ENCODE measurements around the gene LDLR. TPM values are rescaled to one million over a fixed set of nuclear protein-coding genes. Genes with fewer than 3 reads are reported as not detected.
A peak's percentile ranks its signal among the peaks of the same experiment; 100 is the strongest.

The LDLR gene
- total RNA-seq, 1 donor = 326 TPM

DNA sequence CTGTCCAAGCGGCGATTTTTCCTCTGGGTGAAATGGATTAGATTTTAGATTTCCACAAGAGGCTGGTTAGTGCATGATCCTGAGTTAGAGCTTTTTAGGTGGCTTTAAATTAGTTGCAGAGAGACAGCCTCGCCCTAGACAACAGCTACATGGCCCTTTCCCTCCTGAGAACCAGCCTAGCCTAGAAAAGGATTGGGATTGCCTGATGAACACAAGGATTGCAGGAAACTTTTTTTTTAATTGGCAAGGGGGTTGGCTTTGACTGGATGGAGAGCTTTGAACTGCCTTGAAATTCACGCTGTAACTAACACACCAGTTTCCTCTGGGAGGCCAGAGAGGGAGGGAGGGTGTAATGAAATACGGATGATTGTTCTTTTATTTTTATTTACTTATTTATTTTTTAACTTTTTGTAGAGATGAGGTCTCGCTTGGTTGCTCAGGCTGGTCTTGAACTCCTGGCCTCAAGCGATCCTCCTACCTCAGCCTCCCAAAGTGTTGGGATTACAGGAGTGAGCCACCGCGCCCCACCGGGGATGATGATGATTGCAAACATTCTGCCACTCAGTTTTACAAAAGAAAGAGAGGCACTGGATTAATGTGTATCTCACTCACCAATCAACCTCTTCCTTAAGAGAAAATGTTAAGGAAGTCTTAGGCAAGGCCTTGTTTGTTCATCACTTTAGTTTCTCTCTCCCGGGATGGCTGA is 1.9 kb downstream of the LDLR start:
- no peak overlapping the region for H2AFZ ChIP-seq (ENCODE audit: low read length)
- H3K9me3 ChIP-seq (ENCODE audit: low read depth, low read length) = no peaks in the 10 kb centered on the region
- H3K27ac ChIP-seq (ENCODE audit: low read depth, low read length) = peak overlapping the region; percentile 97
- peak overlapping the region; percentile 88 for H3K4me3 ChIP-seq (ENCODE audit: insufficient read depth, low read length)
- TF ChIP-seq, protein P1, sequence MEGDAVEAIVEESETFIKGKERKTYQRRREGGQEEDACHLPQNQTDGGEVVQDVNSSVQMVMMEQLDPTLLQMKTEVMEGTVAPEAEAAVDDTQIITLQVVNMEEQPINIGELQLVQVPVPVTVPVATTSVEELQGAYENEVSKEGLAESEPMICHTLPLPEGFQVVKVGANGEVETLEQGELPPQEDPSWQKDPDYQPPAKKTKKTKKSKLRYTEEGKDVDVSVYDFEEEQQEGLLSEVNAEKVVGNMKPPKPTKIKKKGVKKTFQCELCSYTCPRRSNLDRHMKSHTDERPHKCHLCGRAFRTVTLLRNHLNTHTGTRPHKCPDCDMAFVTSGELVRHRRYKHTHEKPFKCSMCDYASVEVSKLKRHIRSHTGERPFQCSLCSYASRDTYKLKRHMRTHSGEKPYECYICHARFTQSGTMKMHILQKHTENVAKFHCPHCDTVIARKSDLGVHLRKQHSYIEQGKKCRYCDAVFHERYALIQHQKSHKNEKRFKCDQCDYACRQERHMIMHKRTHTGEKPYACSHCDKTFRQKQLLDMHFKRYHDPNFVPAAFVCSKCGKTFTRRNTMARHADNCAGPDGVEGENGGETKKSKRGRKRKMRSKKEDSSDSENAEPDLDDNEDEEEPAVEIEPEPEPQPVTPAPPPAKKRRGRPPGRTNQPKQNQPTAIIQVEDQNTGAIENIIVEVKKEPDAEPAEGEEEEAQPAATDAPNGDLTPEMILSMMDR (IDR thresholded peaks at IDR 0.05; ENCODE audit: extremely low read depth, low read depth, low read length) = no peak
- H3K36me3 ChIP-seq (ENCODE audit: insufficient read depth, low read length) = peaks cover 21% of the 10 kb centered on the region
- DNase-seq (ENCODE audit: insufficient read length, low spot score, missing footprints) = no peak
- H3K79me2 ChIP-seq (ENCODE audit: insufficient read depth, low read length) = peaks cover 47% of the 10 kb centered on the region
- peaks cover 51% of the 10 kb centered on the region for H3K4me1 ChIP-seq (ENCODE audit: insufficient read depth, low read length)
- H4K20me1 ChIP-seq (ENCODE audit: insufficient read depth, low read length) = peaks cover 16% of the 10 kb centered on the region
- H3K27me3 ChIP-seq (ENCODE audit: insufficient read depth, low read length) = no peaks in the 10 kb centered on the region
- peak overlapping the region; percentile 88 for H3K4me2 ChIP-seq (ENCODE audit: insufficient read depth, low read length)

DNA sequence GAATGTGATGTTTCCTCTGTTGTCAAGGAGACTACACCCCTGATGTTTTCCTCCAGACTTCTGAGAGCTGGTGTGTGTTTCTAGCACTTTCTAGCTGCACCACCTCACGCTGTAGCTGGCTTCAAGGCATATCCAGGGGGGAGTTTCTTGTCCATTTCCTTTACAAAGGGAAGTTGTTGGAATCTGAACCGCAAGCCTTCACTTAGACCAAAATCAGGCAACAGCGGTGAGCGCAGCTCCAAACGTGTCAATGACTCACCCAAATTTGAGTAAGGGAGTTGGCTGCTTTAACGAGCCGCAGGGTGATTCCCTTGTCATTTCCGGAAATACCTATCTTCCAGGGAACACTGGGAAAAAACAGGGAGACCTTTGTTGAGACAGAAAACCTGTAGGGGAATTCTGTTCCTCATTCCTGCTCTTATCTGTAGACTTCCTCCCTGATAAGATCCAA is 2.5 kb downstream of the LDLR start:
- TF ChIP-seq, protein P1 (IDR thresholded peaks at IDR 0.05; ENCODE audit: extremely low read depth, low read depth, low read length) = no peak
- peaks cover 21% of the 10 kb centered on the region for H3K36me3 ChIP-seq (ENCODE audit: insufficient read depth, low read length)
- H3K4me3 ChIP-seq (ENCODE audit: insufficient read depth, low read length) = peak overlapping the region; percentile 88
- H3K79me2 ChIP-seq (ENCODE audit: insufficient read depth, low read length) = peaks cover 47% of the 10 kb centered on the region
- no peaks in the 10 kb centered on the region for H3K9me3 ChIP-seq (ENCODE audit: low read depth, low read length)
- peak overlapping the region; percentile 88 for H3K4me2 ChIP-seq (ENCODE audit: insufficient read depth, low read length)
- peaks cover 57% of the 10 kb centered on the region for H3K4me1 ChIP-seq (ENCODE audit: insufficient read depth, low read length)
- H3K27me3 ChIP-seq (ENCODE audit: insufficient read depth, low read length) = no peaks in the 10 kb centered on the region
- H3K27ac ChIP-seq (ENCODE audit: low read depth, low read length) = peak overlapping the region; percentile 97
- DNase-seq (ENCODE audit: insufficient read length, low spot score, missing footprints) = peak; percentile 72
- peaks cover 16% of the 10 kb centered on the region for H4K20me1 ChIP-seq (ENCODE audit: insufficient read depth, low read length)
- H2AFZ ChIP-seq (ENCODE audit: low read length) = no peak overlapping the region

DNA sequence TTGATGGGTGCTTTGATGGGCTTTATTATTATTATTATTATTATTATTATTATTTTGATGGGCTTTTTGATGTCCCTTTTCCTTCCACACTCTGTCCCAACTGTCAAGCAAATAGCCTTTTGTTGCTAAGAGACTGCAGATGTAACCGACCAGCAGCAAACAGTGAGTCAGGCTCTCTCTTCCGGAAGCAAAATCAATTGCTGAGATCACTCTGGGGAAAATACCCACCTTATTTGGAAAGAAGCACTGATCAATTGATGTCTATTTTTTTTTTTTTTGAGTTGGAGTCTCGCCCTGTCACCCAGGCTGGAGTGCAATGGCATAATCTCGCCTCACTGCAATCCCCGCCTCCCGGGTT is 2.9 kb downstream of the LDLR start:
- H3K4me3 ChIP-seq (ENCODE audit: insufficient read depth, low read length) = peak overlapping the region; percentile 88
- H3K27me3 ChIP-seq (ENCODE audit: insufficient read depth, low read length) = no peaks in the 10 kb centered on the region
- H3K9me3 ChIP-seq (ENCODE audit: low read depth, low read length) = no peaks in the 10 kb centered on the region
- peak overlapping the region; percentile 88 for H3K4me2 ChIP-seq (ENCODE audit: insufficient read depth, low read length)
- peak overlapping the region; percentile 97 for H3K27ac ChIP-seq (ENCODE audit: low read depth, low read length)
- H4K20me1 ChIP-seq (ENCODE audit: insufficient read depth, low read length) = peaks cover 16% of the 10 kb centered on the region
- peaks cover 21% of the 10 kb centered on the region for H3K36me3 ChIP-seq (ENCODE audit: insufficient read depth, low read length)
- peaks cover 49% of the 10 kb centered on the region for H3K79me2 ChIP-seq (ENCODE audit: insufficient read depth, low read length)
- no peak overlapping the region for H2AFZ ChIP-seq (ENCODE audit: low read length)
- TF ChIP-seq, protein P1 (IDR thresholded peaks at IDR 0.05; ENCODE audit: extremely low read depth, low read depth, low read length) = no peak
- DNase-seq (ENCODE audit: insufficient read length, low spot score, missing footprints) = peak; percentile 86
- H3K4me1 ChIP-seq (ENCODE audit: insufficient read depth, low read length) = peaks cover 60% of the 10 kb centered on the region

DNA sequence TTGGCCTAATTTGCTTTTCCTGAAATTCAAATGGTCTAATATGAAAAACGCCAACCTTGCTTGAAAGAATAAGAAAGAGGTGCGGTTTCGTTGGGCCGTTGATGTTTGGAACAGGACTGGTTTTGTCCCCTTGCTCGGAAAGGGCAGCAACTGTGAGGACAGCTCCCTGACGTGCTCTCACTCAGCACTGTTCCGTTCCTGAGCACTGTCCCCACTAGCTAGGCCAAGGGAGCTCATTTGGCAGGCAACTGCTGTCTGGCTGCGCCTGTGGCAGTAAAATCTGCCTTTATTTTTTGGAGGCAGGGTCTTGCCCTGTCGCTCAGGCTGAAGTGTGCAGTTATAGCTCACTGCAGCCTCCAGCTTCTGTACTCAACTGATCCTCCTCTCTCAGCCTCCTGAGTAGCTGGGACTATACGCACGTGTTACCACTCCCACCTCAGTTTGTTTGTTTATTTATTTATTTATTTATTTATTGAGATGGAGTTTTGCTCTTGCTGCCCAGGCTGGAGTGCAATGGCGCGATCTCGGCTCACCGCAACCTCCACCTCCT is 4.5 kb downstream of the LDLR start:
- H4K20me1 ChIP-seq (ENCODE audit: insufficient read depth, low read length) = peaks cover 16% of the 10 kb centered on the region
- no peaks in the 10 kb centered on the region for H3K27me3 ChIP-seq (ENCODE audit: insufficient read depth, low read length)
- no peak overlapping the region for H3K4me3 ChIP-seq (ENCODE audit: insufficient read depth, low read length)
- H2AFZ ChIP-seq (ENCODE audit: low read length) = no peak overlapping the region
- peak; percentile 38 for DNase-seq (ENCODE audit: insufficient read length, low spot score, missing footprints)
- no peak overlapping the region for H3K4me2 ChIP-seq (ENCODE audit: insufficient read depth, low read length)
- H3K79me2 ChIP-seq (ENCODE audit: insufficient read depth, low read length) = peaks cover 65% of the 10 kb centered on the region
- H3K36me3 ChIP-seq (ENCODE audit: insufficient read depth, low read length) = peaks cover 32% of the 10 kb centered on the region
- TF ChIP-seq, protein P1 (IDR thresholded peaks at IDR 0.05; ENCODE audit: extremely low read depth, low read depth, low read length) = no peak
- no peaks in the 10 kb centered on the region for H3K9me3 ChIP-seq (ENCODE audit: low read depth, low read length)
- peaks cover 56% of the 10 kb centered on the region for H3K4me1 ChIP-seq (ENCODE audit: insufficient read depth, low read length)
- H3K27ac ChIP-seq (ENCODE audit: low read depth, low read length) = no peak overlapping the region
